22Rv1 (cell line): Measurements from ENCODE around the gene ASCC1.

ENCODE experiments used
- H3K27ac ChIP-seq: fragments of 450-650 bp; 2 replicates; pipeline ENCODE4 v1.5.1; 2017
- ZFX ChIP-seq: fragments of 450-650 bp; IDR thresholded peaks from 2 replicates; pipeline ENCODE4 v1.6.1; 2017; ENCODE audit warnings: antibody characterized with exemption, borderline replicate concordance
- TF ChIP-seq, protein P1 (sequence below): fragments of 450-650 bp; IDR thresholded peaks from 2 replicates; pipeline ENCODE4 v1.5.1; 2017; ENCODE audit warnings: mild to moderate bottlenecking

ASCC1 gene

DNA sequence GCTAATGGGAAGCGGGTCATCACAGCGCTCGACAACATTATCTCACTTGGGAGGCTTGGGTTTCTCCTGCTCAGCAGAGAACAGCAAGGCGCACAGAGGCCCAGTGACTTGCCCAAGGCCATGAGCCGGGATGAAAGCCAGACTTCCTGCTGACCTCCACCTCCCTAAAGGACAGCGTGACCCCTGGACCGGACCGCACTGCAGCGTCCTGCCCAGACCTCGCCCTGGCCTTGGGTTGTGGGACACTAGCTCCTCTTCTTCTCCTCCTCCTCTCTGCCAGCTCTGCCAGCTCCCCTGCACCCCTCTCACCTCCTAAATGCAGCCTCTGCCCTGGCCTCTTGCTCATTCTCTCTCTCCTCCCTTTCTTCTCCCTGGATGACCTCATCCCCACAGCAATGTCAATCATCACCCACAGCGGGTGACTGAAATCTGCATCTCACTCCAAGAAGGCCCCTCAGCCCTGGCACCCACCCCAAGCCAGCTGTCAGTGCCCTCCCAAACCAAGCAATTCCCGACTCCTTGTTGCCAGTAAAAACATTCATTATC, 147.1 kb downstream of the ASCC1 start:
- H3K27ac ChIP-seq = no peak overlapping the region
- TF ChIP-seq, protein P1, sequence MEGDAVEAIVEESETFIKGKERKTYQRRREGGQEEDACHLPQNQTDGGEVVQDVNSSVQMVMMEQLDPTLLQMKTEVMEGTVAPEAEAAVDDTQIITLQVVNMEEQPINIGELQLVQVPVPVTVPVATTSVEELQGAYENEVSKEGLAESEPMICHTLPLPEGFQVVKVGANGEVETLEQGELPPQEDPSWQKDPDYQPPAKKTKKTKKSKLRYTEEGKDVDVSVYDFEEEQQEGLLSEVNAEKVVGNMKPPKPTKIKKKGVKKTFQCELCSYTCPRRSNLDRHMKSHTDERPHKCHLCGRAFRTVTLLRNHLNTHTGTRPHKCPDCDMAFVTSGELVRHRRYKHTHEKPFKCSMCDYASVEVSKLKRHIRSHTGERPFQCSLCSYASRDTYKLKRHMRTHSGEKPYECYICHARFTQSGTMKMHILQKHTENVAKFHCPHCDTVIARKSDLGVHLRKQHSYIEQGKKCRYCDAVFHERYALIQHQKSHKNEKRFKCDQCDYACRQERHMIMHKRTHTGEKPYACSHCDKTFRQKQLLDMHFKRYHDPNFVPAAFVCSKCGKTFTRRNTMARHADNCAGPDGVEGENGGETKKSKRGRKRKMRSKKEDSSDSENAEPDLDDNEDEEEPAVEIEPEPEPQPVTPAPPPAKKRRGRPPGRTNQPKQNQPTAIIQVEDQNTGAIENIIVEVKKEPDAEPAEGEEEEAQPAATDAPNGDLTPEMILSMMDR = no peak
- TF ChIP-seq ZFX = no peak

DNA sequence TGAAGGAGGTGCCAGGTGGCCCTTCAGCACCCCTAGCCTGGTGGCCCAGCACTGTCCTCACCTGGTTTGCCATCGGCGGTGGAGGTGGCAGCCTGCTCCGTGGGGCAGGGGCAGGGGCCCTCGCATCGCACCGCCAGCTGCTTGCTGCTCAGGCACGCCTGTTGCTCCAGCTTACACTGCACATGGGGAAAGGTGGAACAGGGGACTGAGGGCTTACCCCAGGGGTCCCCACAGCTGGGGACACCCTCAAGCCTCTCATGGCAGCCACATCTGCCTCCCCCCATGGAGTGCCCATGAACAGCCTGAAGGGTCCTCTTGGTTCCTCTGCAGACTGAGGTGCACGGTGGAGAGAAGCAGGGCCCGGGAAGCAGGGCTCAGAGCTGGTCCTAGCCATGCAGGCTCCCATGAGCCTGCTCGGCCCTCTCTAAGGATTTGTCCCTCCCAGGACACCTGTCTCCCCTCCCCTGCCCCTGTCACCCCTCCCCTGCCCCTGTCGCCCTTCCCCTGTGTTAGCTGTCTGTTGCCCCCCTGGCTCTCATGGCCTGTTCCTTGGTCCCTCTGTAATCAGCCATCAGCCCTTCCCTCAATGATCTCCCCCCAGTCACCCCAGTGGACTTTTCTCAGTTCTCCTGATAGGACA, 147.8 kb downstream of the ASCC1 start:
- H3K27ac ChIP-seq = no peak overlapping the region
- TF ChIP-seq, protein P1 = no peak
- no peak for TF ChIP-seq ZFX

DNA sequence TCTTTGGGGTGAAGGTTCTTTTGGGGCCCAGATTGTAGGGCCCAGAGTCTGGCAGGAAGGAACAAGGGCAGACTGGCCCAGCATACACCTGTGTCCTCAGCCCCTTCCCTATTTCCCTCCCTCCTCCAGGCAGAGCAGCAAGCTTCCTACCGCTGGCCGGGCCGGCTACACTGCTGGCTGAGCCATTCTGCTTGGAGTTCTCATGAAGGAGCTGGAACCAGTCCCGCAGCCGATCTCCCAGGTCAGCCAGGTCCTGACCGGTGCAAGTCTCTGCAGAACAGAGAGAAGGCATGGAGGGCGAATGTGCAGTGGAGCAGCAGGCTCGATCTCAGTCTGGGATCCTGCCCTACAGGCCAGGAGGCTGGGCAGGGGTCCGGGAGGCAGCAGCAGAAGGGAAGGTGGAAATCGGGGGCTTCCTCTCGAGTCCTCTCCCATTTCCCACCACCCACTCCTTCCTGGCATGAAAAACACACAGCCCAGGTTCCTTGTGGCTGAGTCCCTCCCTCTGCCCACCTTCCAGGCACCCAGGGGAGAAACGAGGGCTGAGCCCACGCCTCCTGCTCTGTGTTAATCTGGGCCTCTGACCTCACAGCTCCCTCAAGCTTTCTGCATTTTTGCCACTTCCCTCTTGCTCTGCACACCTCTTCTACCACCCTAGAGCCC, 148.5 kb downstream of the ASCC1 start:
- H3K27ac ChIP-seq = no peak overlapping the region
- TF ChIP-seq ZFX = no peak
- TF ChIP-seq, protein P1 = no peak

DNA sequence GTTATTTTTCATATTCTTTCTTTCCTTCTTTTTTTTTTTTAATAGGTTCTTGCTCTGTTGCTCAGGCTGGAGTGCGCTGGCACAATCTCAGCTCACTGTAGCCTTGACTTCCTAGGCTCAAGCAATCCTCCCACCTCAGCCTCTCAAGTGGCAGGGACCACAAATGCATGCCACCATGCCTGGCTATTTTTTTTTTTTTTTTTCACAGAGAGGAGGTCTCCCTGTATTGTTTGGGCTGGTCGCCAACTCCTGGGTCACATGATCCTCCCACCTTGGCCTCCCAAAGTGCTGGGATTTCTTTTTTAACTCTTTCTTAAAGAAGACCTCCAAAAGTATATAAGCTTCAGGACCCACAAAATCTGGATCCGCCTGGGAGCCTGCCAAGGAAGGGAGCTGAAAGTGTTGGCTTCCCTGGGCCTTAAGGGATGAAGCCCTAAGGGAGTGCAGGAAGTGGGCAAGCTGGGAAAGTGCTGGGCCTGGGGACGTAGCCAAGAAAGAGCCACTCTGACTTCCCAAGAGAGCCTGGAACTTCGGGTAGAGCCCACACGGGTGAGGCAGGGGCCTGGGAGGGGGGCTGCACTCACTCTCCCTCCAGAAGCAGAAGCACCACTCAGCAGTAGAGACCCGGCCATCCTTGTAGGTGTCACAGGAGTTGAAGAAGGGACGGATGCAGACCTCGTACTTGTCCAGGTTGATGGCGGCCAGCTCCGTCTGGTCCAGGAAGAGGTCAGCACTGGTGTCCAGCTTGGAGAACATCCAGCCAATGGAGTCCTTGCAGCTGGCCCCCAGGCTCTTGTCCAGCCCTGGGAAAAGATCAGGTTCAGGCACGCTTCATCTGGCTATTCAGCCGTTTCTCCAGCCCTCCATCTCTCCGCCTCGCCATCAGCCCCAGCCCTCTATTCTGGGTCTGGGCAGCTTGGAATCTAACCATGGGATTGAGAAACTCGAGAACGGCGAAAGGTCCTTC, 149.5 kb downstream of the ASCC1 start:
- H3K27ac ChIP-seq = no peak overlapping the region
- TF ChIP-seq ZFX = no peak
- TF ChIP-seq, protein P1 = no peak

DNA sequence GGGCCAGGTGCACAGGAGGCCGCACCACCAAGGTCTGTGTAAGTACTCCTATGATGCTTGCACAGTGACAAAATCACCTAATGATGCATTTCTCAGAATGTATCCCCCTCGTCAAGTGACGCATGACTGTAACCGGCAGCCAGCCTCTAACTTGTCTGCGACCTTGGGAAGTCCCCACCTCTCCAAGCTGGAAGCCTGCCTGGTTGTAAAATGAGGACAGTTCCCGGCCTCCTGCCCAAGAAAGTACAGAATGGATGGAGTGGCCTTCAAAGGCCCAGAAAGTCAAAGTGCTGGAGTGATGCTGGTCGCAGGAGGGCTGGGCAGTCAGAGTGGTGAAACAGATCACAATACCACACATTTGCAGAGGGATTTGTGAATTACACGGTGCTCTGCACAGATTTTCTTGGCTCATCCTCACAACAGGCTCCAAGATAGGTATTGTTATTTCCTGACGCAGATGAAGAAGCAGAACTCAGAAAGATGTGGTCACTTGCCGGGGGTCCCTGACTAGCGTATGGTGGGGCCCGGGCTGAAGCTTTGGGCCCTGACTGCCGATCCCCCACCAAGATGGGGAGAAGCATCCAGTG, 150.5 kb downstream of the ASCC1 start:
- no peak overlapping the region for H3K27ac ChIP-seq

DNA sequence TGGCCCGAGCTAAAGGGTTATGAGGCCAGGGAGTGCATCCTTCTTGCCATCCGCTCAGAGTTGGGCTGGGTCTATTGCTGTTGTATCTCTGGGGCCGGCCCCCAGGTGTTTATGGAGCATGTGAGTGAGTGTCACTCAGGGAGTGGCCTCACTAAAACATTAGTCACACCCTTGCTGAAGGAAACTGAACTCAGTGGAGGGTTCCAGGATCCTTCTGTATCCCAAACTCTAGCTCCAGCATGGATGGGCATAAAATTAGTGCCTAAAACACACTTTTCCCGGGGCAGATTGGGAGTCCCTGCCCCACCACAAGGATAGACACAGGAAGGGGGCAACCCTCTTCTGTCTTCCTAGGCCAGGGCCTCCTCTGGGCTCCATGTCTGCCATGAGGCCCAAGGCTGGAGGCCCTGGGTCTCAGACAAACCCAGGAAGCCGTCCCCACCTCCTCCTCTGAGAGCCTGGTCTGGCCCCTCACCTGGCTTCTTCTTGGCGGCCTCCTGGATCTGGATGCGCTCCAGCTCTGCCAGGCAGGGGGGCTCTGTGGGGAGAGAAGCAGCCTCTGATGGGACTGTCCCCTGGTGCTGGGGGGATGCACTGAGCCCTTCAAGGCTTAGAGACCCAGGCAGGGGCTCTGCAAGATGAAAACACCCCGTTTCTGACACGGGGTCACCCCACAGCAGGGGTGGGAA, 152.2 kb downstream of the ASCC1 start:
- no peak overlapping the region for H3K27ac ChIP-seq

More for the DNA sequence above, 150.5 kb downstream of the ASCC1 start:
- no peak for TF ChIP-seq ZFX
- TF ChIP-seq, protein P1 = no peak

More for the DNA sequence above, 152.2 kb downstream of the ASCC1 start:
- TF ChIP-seq, protein P1 = no peak
- TF ChIP-seq ZFX = no peak
